ENCODE measurements around the gene CFLAR. TPM values are rescaled to one million over a fixed set of nuclear protein-coding genes. Genes with fewer than 3 reads are reported as not detected.
"Not testable (repeated sequence)": the region's sequence is repeated elsewhere in the genome, so short reads cannot be mapped to it uniquely, and the experiment has no call there.

The CFLAR gene
- total and polyA plus RNA-seq, 8 donors: 34.6 to 101 (median 49.7) TPM

GRCh38 chr2:201158111-201158929 is 42.4 kb downstream of the CFLAR start:
- 36 to 38% methylated on average over 5 of the region's 5 CpGs for WGBS, 2 donors
- TF ChIP-seq CTCF (IDR thresholded peaks at IDR 0.05): peak; percentile 37 to 48 (median 45)
- ATAC-seq (peak; percentile 91 to 95 (median 92)), FAIRE-seq (peak; percentile 43), DNase-seq (peak in 3 of 6 donors; percentile 61 to 81 (median 72))
- intact Hi-C loops (cut with DNase I): loop anchor here in 1 of 3 donors (5.0 kb wide), 1 partner anchor 41 kb away; the partner anchor contains the start of gene CFLAR
- no peak overlapping the region for H3K4me3 ChIP-seq
- no peaks in the 10 kb centered on the region for H3K9me3 ChIP-seq
- peaks cover 6 to 16% (median 7%) of the 10 kb centered on the region in 3 donors for H3K4me1 ChIP-seq
- H3K27me3 ChIP-seq: no peaks in the 10 kb centered on the region
- peaks cover 9 to 43% (median 34%) of the 10 kb centered on the region in 3 donors for H3K36me3 ChIP-seq
- peak overlapping the region; percentile 11 to 71 (median 49) for H3K27ac ChIP-seq

- DNase-seq: no peak
- intact Hi-C loops (cut with DNase I): no loop called here
- Histone ChIP-seq H3K27me3 (no peaks in the 10 kb centered on the region), H3K36me3 (peaks cover 12 to 47% (median 41%) of the 10 kb centered on the region in 3 donors), H3K4me3 (no peak overlapping the region), H3K27ac (no peak overlapping the region), H3K9me3 (no peaks in the 10 kb centered on the region), H3K4me1 (no peaks in the 10 kb centered on the region)
- TF ChIP-seq CTCF (IDR thresholded peaks at IDR 0.05): no peak
- whole genome bisulfite sequencing, 2 donors: 94 to 95% methylated on average over 1 of the region's 1 CpG
- no peak for ATAC-seq
- FAIRE-seq: no peak
Measured at GRCh38 chr2:201164166-201164565, 48.2 kb downstream of the CFLAR start.

- ATAC-seq: no peak
Measured at GRCh38 chr2:201167546-201167945, 51.6 kb downstream of the CFLAR start.

GRCh38 chr2:201168496-201168895 is 52.5 kb downstream of the CFLAR start:
- peaks cover 4 to 19% (median 15%) of the 10 kb centered on the region in 3 donors for H3K36me3 ChIP-seq
- H3K27ac ChIP-seq; intact Hi-C loops (cut with DNase I); ATAC-seq; H3K9me3 ChIP-seq; H3K27me3 ChIP-seq; DNase-seq; FAIRE-seq; H3K4me3 ChIP-seq; H3K4me1 ChIP-seq: not testable (repeated sequence)
- WGBS, 2 donors: 89 to 91% methylated on average over 1 of the region's 1 CpG

More at GRCh38 chr2:201167546-201167945, 51.6 kb downstream of the CFLAR start:
- intact Hi-C loops (cut with DNase I): no loop called here
- Histone ChIP-seq H3K9me3 (no peaks in the 10 kb centered on the region), H3K4me1 (no peaks in the 10 kb centered on the region), H3K36me3 (peaks cover 4 to 28% (median 24%) of the 10 kb centered on the region in 3 donors), H3K4me3 (no peak overlapping the region), H3K27me3 (no peaks in the 10 kb centered on the region), H3K27ac (no peak overlapping the region)
- DNase-seq (no peak), FAIRE-seq (no peak)
- TF ChIP-seq CTCF (IDR thresholded peaks at IDR 0.05): no peak
- 95 to 98% methylated on average over 3 of the region's 3 CpGs for WGBS, 2 donors

- Histone ChIP-seq H3K9me3 (no peaks in the 10 kb centered on the region), H3K36me3 (no peaks in the 10 kb centered on the region), H3K4me1 (peaks cover 0 to 3% (median 2%) of the 10 kb centered on the region in 3 donors), H3K27me3 (no peaks in the 10 kb centered on the region), H3K27ac (no peak overlapping the region), H3K4me3 (no peak overlapping the region)
- intact Hi-C loops (cut with DNase I): loop anchor here in 1 of 3 donors (10.0 kb wide), 1 partner anchor 267 kb away; no protein-coding TSS in a partner anchor
- DNase-seq (no peak), ATAC-seq (no peak), FAIRE-seq (no peak)
- TF ChIP-seq CTCF (IDR thresholded peaks at IDR 0.05): no peak
- WGBS, 2 donors: 72 to 80% methylated on average over 6 of the region's 6 CpGs
Measured at GRCh38 chr2:201171259-201171814, 55.4 kb downstream of the CFLAR start.
